ENCODE results near the gene NUP42.

DNA sequence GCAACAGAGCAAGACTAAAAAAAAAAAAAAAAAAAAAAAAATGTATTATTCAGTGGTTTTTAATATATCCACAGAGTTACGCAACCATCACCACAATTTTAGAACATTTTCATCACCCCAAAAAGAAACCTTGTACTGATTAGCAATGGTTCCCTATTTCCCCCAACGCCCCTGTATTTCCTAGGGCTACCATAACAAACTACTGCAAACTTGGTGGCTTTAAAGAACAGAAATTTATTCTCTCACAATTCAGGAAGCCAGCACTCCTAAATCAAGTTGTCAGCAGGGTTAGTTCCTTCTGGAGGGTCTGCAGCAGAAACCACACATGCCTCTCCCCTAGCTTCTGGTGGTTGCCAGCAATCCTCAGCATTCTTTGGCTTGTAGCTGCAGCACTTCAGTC, 5.9 kb upstream of the NUP42 start:
- TF ChIP-seq, protein P1, sequence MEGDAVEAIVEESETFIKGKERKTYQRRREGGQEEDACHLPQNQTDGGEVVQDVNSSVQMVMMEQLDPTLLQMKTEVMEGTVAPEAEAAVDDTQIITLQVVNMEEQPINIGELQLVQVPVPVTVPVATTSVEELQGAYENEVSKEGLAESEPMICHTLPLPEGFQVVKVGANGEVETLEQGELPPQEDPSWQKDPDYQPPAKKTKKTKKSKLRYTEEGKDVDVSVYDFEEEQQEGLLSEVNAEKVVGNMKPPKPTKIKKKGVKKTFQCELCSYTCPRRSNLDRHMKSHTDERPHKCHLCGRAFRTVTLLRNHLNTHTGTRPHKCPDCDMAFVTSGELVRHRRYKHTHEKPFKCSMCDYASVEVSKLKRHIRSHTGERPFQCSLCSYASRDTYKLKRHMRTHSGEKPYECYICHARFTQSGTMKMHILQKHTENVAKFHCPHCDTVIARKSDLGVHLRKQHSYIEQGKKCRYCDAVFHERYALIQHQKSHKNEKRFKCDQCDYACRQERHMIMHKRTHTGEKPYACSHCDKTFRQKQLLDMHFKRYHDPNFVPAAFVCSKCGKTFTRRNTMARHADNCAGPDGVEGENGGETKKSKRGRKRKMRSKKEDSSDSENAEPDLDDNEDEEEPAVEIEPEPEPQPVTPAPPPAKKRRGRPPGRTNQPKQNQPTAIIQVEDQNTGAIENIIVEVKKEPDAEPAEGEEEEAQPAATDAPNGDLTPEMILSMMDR (optimal IDR thresholded peaks at IDR 0.05 in 1 of 3, IDR thresholded peaks at IDR 0.05 in 1 of 3, conservative IDR thresholded peaks at IDR 0.05 in 1 of 3; ENCODE audit: extremely low read depth in 1 of 3, insufficient read depth in 2 of 3, low read length in 3 of 3), result no peak
- TF ChIP-seq EZH2 (IDR thresholded peaks at IDR 0.05; ENCODE audit: low read length), result no peak

All from keratinocyte (primary cell).